HepG2 (cell line): ENCODE data around the gene PGP. TPM values are rescaled to one million over a fixed set of nuclear protein-coding genes. Genes with fewer than 3 reads are reported as not detected.

ENCODE experiments used
- ATAC-seq: fragments of 200-7000 bp; cut with Tn5 transposase; 3 replicates; pipeline ENCODE4 v1.9.1; 2020; ENCODE audit warnings: mild to moderate bottlenecking, moderate library complexity
- BruUV-seq: library from RNA; stranded (reverse); fragments of 400-500 nt; replicated peaks from 2 replicates; lab custom pipeline; 2021; lab: Mats Ljungman, UMichigan
- CTCF ChIA-PET: fragments of 300-600 bp; formaldehyde crosslinking; extraction: SDS; loops from one replicate; lab custom pipeline; 2021; ENCODE audit warnings: low total read pairs, inconsistent platforms, low intra/inter-chr PET ratio; lab: Yijun Ruan, JAX
- POLR2A ChIA-PET: fragments of 350-600 bp; sonication (Branson Sonifier 250); formaldehyde crosslinking; loops from one replicate; lab custom pipeline; 2020; ENCODE audit warnings: antibody characterized with exemption, inconsistent platforms; lab: Yijun Ruan, JAX
- DNase-seq: peaks from one replicate; pipeline ENCODE4 v3.0.0-alpha.2; 2015; ENCODE audit warnings: low spot score
- FAIRE-seq: peaks from 3 replicates; lab custom pipeline; 2011; peaks lifted over from hg19 to GRCh38; lab: Jason Lieb, UNC
- H2AFZ ChIP-seq: one replicate; pipeline ENCODE4 v1.6.1; 2011; ENCODE audit warnings: low read length, inconsistent platforms
- H3K27ac ChIP-seq: fragments of 300-600 bp; 3 replicates; pipeline ENCODE4 v1.8.0; 2011; ENCODE audit warnings: mixed run types, mild to moderate bottlenecking, mixed read lengths, low read length, inconsistent platforms; ENCODE audit not compliant: insufficient read depth; ENCODE audit errors: extremely low read length
- H3K27me3 ChIP-seq, 2 experiments: fragments of 200-600 bp in 1 of 2; 2 replicates in 1 of 2; 3 replicates in 1 of 2; pipeline versions ENCODE4 v1.6.0 to v1.8.0; 2011; ENCODE audit warnings: low read length in 2 of 2, mild to moderate bottlenecking in 2 of 2, moderate library complexity in 2 of 2, inconsistent platforms in 1 of 2; ENCODE audit not compliant: insufficient read depth in 2 of 2, control insufficient read depth in 1 of 2
- H3K36me3 ChIP-seq, 2 experiments: fragments of 200-600 bp in 1 of 2; replicated peaks in 1 of 2; 2 replicates in 1 of 2; 3 replicates in 1 of 2; pipeline versions ENCODE4 v1.5.1 to v1.8.0; 2011; ENCODE audit warnings: low read length in 2 of 2, inconsistent platforms in 1 of 2; ENCODE audit not compliant: insufficient read depth in 2 of 2, control insufficient read depth in 1 of 2
- H3K4me1 ChIP-seq: 2 replicates; pipeline ENCODE4 v1.5.1; 2012; ENCODE audit warnings: low read length, inconsistent platforms; ENCODE audit not compliant: insufficient read depth
- H3K4me2 ChIP-seq: 2 replicates; pipeline ENCODE4 v1.6.0; 2011; ENCODE audit warnings: low read depth, low read length, inconsistent platforms
- H3K4me3 ChIP-seq, 3 experiments: fragments of 200-600 bp in 1 of 3; sonication (generic), shearing (Covaris generic) in 1 of 3; replicated peaks in 1 of 3; 2 replicates each; pipeline ENCODE4 v1.5.1; 2011 to 2016; ENCODE audit warnings: low read length in 3 of 3, inconsistent platforms in 2 of 3, low read depth in 2 of 3, mild to moderate bottlenecking in 2 of 3, control low read depth in 1 of 3, mixed read lengths in 1 of 3; ENCODE audit not compliant: insufficient read depth in 1 of 3
- H3K79me2 ChIP-seq: one replicate; pipeline ENCODE4 v1.6.1; 2011; ENCODE audit warnings: low read length, inconsistent platforms; ENCODE audit not compliant: insufficient read depth
- H3K9ac ChIP-seq: 2 replicates; pipeline ENCODE4 v1.6.0; 2011; ENCODE audit warnings: mild to moderate bottlenecking, low read depth, low read length, inconsistent platforms; ENCODE audit not compliant: insufficient read depth
- H3K9me3 ChIP-seq: 2 replicates; pipeline ENCODE4 v1.5.1; 2012; ENCODE audit warnings: mild to moderate bottlenecking, low read length
- H4K20me1 ChIP-seq: 2 replicates; pipeline ENCODE4 v1.6.0; 2011; ENCODE audit warnings: inconsistent platforms, mild to moderate bottlenecking, low read length, moderate library complexity; ENCODE audit not compliant: insufficient read depth
- CREM ChIP-seq, 2 experiments: sonication (generic) in 1 of 2; formaldehyde crosslinking in 1 of 2; IDR thresholded peaks; 2 replicates each; pipeline versions ENCODE4 v1.4.0 to v1.6.1; 2016 to 2020; ENCODE audit warnings: antibody characterized with exemption in 1 of 2, mild to moderate bottlenecking in 1 of 2, missing genetic modification reagents in 1 of 2
- FOXO4 ChIP-seq: sonication (generic); formaldehyde crosslinking; conservative IDR thresholded peaks from 2 replicates; pipeline ENCODE4 v1.8.1; 2023; ENCODE audit warnings: missing genetic modification reagents
- HMGXB4 ChIP-seq, 2 experiments: sonication (generic) in 1 of 2; formaldehyde crosslinking in 1 of 2; IDR thresholded peaks; 2 replicates each; pipeline versions ENCODE4 v1.4.0 to v1.6.1; 2018 to 2020; ENCODE audit warnings: missing genetic modification reagents in 2 of 2, borderline replicate concordance in 1 of 2, low read depth in 1 of 2, mild to moderate bottlenecking in 1 of 2, missing biosample characterization in 1 of 2
- HNRNPUL1 ChIP-seq: fragments of 200-400 bp; formaldehyde crosslinking; IDR thresholded peaks from 2 replicates; pipeline ENCODE4 v1.6.1; 2017; ENCODE audit warnings: low read depth, mild to moderate bottlenecking, low read length, moderate library complexity
- KLF16 ChIP-seq, 2 experiments: sonication (generic) in 1 of 2; formaldehyde crosslinking in 1 of 2; IDR thresholded peaks; 2 replicates each; pipeline versions ENCODE4 v1.6.1 to v1.8.0; 2016 to 2023; ENCODE audit warnings: missing genetic modification reagents in 2 of 2, missing compliant biosample characterization in 1 of 2
- NFKBIZ ChIP-seq: IDR thresholded peaks from 2 replicates; pipeline ENCODE4 v1.6.1; 2018; ENCODE audit warnings: missing genetic modification reagents, missing compliant biosample characterization
- RAD21 ChIP-seq: fragments of 450-650 bp; formaldehyde crosslinking; IDR thresholded peaks from 2 replicates; pipeline ENCODE4 v1.5.0; 2020; ENCODE audit warnings: mild to moderate bottlenecking
- SP1 ChIP-seq, 2 experiments: fragments of 450-650 bp in 1 of 2; sonication (generic) in 1 of 2; formaldehyde crosslinking in 1 of 2; IDR thresholded peaks; 2 replicates each; pipeline versions ENCODE4 v1.4.0 to v1.6.1; 2016 to 2020; ENCODE audit warnings: missing genetic modification reagents in 1 of 2
- ZNF780A ChIP-seq: sonication (generic); formaldehyde crosslinking; IDR thresholded peaks from 2 replicates; pipeline ENCODE4 v1.8.0; 2022; ENCODE audit warnings: mild to moderate bottlenecking, missing genetic modification reagents, moderate library complexity
- WGBS: methylation state at CpG from one replicate; pipeline ENCODE4 v1.1.6; 2017; ENCODE audit warnings: low lambda C conversion rate; 5-methylcytosine and 5-hydroxymethylcytosine counted together
- in situ Hi-C: cut with HindIII; loops from 2 replicates; pipeline ENCODE4 v1.10.0; 2017; ENCODE audit warnings: low pct_unique_long_range_greater_than_20kb; ENCODE audit not compliant: extremely low pct_ligation_motif_present
- intact Hi-C: fragments of 100-400 bp; cut with micrococcal nuclease; formaldehyde crosslinking; loops from one replicate; pipeline ENCODE4 v1.10.0; 2022; ENCODE audit not compliant: unreplicated experiment
- polyA plus RNA-seq, 8 experiments: library from polyadenylated mRNA; depleted of rRNA in 3 of 8; stranded (reverse) in 7 of 8; unstranded in 1 of 8; fragments of >200 nt; fragmentation: Illumina TruSeq in 4 of 8; extraction: Trizol in 4 of 8; gene quantifications; 2 replicates each; pipeline versions ENCODE4 v1.2.1 to v1.2.3, GENCODE V29; 2011 to 2016; ENCODE audit warnings: low read depth in 4 of 8, missing spikeins in 1 of 8, mixed read lengths in 1 of 8; ENCODE audit not compliant: insufficient read depth in 1 of 8
- total RNA-seq, 5 experiments: library from RNA; depleted of rRNA; stranded (reverse); fragments of >200 nt; fragmentation: Illumina TruSeq; extraction: Trizol; gene quantifications; 2 replicates each; pipeline ENCODE4 v1.2.3, GENCODE V29; 2016; ENCODE audit warnings: low read depth in 1 of 5
- TF ChIP-seq, protein P1 (sequence below): sonication (generic); formaldehyde crosslinking; IDR thresholded peaks from 2 replicates; pipeline ENCODE4 v1.4.0; 2020; ENCODE audit warnings: mild to moderate bottlenecking, missing genetic modification reagents
- TF ChIP-seq, protein P2 (sequence below): sonication (generic); formaldehyde crosslinking; IDR thresholded peaks from 2 replicates; pipeline ENCODE4 v1.4.0; 2020; ENCODE audit warnings: missing genetic modification reagents

The PGP gene
- total and polyA plus RNA-seq, 2 of the 13 experiments (the other 11 are each of a cell fraction or from before 2014, with no cell fraction given) = 7.3 to 18.3 TPM

DNA sequence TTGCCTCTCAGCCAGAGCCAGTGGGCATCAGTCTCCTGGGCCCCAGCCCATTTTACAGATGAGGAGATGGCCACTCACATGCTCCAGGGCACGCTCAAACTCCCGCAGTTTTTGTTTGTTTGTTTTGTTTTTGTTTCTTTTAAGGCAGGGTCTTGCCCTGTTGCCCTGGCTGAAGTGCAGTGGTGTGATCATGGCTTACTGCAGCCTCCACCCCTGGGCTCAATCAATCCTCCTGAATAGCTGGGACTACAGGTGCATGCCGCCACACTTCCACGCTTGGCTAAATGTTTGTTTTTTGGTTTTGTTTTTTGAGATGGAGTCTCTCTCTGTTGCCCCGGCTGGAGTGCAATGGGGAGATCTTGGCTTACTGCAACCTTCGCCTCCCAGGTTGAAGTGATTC lies 12.3 kb upstream of the PGP start (continued):
- TF ChIP-seq, protein P1, sequence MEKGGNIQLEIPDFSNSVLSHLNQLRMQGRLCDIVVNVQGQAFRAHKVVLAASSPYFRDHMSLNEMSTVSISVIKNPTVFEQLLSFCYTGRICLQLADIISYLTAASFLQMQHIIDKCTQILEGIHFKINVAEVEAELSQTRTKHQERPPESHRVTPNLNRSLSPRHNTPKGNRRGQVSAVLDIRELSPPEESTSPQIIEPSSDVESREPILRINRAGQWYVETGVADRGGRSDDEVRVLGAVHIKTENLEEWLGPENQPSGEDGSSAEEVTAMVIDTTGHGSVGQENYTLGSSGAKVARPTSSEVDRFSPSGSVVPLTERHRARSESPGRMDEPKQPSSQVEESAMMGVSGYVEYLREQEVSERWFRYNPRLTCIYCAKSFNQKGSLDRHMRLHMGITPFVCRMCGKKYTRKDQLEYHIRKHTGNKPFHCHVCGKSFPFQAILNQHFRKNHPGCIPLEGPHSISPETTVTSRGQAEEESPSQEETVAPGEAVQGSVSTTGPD (CRISPR knock-in tag) = 0 out of 2 replicates have a peak, but pooled peaks have one; percentile 10
- TF ChIP-seq, all 625 proteins: peak for 4

GRCh38 chr16:2226245-2226793 lies 11.7 kb upstream of the PGP start:
- ATAC-seq = peak; percentile 54
- peak overlapping the region; percentile 68 for H3K27ac ChIP-seq
- no TSS peak for BruUV-seq
- ChIA-PET CTCF (no interaction called here), POLR2A (interaction anchor here (0.7 to 3.1 kb wide), 19 partner anchors 9 to 78 kb away, joined by 3 to 56 read pairs (median 4); partner anchors contain the start of genes BRICD5, DNASE1L2, ECI1 and PGP)
- FAIRE-seq = peak; percentile 97
- 17% methylated on average over 7 of the region's 9 CpGs for WGBS
- H3K9me3 ChIP-seq = no peaks in the 10 kb centered on the region
- in situ Hi-C loops = no loop called here
- 0 out of 2 replicates have a peak overlapping the region, but pooled peaks have one; percentile 2 for H3K9ac ChIP-seq
- H3K79me2 ChIP-seq = peaks cover 18% of the 10 kb centered on the region
- H3K27me3 ChIP-seq = no peaks in the 10 kb centered on the region
- intact Hi-C loops = no loop called here
- peaks cover 11% of the 10 kb centered on the region for H4K20me1 ChIP-seq
- H2AFZ ChIP-seq = no peak overlapping the region
- H3K4me2 ChIP-seq = peak overlapping the region; percentile 62
- H3K4me1 ChIP-seq = peaks cover 30% of the 10 kb centered on the region
- peaks cover 17 to 30% of the 10 kb centered on the region in 2 experiments; a peak in 3 of 5 replicates for H3K36me3 ChIP-seq
- peak overlapping the region in 1 of 3 experiments; percentile 52; a peak in 3 of 6 replicates for H3K4me3 ChIP-seq
- DNase-seq = peak; percentile 91
- no peak for TF ChIP-seq FOXO4 (CRISPR knock-in tag)
- TF ChIP-seq, protein P2, sequence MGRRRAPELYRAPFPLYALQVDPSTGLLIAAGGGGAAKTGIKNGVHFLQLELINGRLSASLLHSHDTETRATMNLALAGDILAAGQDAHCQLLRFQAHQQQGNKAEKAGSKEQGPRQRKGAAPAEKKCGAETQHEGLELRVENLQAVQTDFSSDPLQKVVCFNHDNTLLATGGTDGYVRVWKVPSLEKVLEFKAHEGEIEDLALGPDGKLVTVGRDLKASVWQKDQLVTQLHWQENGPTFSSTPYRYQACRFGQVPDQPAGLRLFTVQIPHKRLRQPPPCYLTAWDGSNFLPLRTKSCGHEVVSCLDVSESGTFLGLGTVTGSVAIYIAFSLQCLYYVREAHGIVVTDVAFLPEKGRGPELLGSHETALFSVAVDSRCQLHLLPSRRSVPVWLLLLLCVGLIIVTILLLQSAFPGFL (CRISPR knock-in tag) = no peak
- TF ChIP-seq ZNF780A (CRISPR knock-in tag) = 0 out of 2 replicates have a peak, but pooled peaks have one; percentile 66
- peak; percentile 45; the same call in 1 of the 2 replicates for TF ChIP-seq CREM (IDR thresholded peaks at IDR 0.05)
- TF ChIP-seq CREM (CRISPR knock-in tag; IDR thresholded peaks at IDR 0.05) = no peak
- TF ChIP-seq SP1 (IDR thresholded peaks at IDR 0.05) = no peak
- peak; percentile 24; the same call in 1 of the 2 replicates for TF ChIP-seq SP1 (CRISPR knock-in tag; IDR thresholded peaks at IDR 0.05)
- TF ChIP-seq RAD21 = 0 out of 2 replicates have a peak, but pooled peaks have one; percentile 5
- peak in 1 of 2 experiments; percentile 29; a peak in 1 of 4 replicates for TF ChIP-seq KLF16 (CRISPR knock-in tag; IDR thresholded peaks at IDR 0.05)
- peak; percentile 51; the same call in 1 of the 2 replicates for TF ChIP-seq NFKBIZ (CRISPR knock-in tag)
- TF ChIP-seq HMGXB4 (CRISPR knock-in tag; IDR thresholded peaks at IDR 0.05; ENCODE audit: borderline replicate concordance in 1 of 2, low read depth in 1 of 2) = 0 out of 4 replicates have a peak, but pooled peaks of 1 of the 2 experiments have one; percentile 34
- TF ChIP-seq HNRNPUL1 = no peak
